B cell (primary cell): ENCODE measurements around the gene FRMD3.

ENCODE experiments used
- CTCF ChIP-seq: fragments of 200-600 bp; IDR thresholded peaks from one replicate; pipeline ENCODE4 v1.8.0; 2022; ENCODE audit warnings: antibody characterized with exemption, mild to moderate bottlenecking
- EZH2 ChIP-seq: IDR thresholded peaks from 2 replicates; pipeline ENCODE4 v1.6.1; 2012; ENCODE audit warnings: borderline replicate concordance, low read depth, mild to moderate bottlenecking, moderate library complexity, low read length; ENCODE audit not compliant: insufficient read depth, poor library complexity, severe bottlenecking

GRCh38 chr9:83199240-83199639 is 339.0 kb downstream of the FRMD3 start:
- TF ChIP-seq CTCF, result no peak
- TF ChIP-seq EZH2, result no peak
